Astrocyte (in vitro differentiated cells and primary cell): ENCODE data around the gene EMX2.

ENCODE experiments used
- EZH2 ChIP-seq: IDR thresholded peaks from 2 replicates; pipeline ENCODE4 v1.6.1; 2012; ENCODE audit warnings: mild to moderate bottlenecking, low read length, inconsistent platforms; ENCODE audit not compliant: insufficient read depth
- TF ChIP-seq, protein P1 (sequence below): IDR thresholded peaks from 2 replicates; pipeline ENCODE4 v1.5.1; 2011; ENCODE audit warnings: low read depth, mild to moderate bottlenecking, inconsistent platforms, low read length, moderate library complexity; ENCODE audit not compliant: insufficient read depth

- TF ChIP-seq, protein P1, sequence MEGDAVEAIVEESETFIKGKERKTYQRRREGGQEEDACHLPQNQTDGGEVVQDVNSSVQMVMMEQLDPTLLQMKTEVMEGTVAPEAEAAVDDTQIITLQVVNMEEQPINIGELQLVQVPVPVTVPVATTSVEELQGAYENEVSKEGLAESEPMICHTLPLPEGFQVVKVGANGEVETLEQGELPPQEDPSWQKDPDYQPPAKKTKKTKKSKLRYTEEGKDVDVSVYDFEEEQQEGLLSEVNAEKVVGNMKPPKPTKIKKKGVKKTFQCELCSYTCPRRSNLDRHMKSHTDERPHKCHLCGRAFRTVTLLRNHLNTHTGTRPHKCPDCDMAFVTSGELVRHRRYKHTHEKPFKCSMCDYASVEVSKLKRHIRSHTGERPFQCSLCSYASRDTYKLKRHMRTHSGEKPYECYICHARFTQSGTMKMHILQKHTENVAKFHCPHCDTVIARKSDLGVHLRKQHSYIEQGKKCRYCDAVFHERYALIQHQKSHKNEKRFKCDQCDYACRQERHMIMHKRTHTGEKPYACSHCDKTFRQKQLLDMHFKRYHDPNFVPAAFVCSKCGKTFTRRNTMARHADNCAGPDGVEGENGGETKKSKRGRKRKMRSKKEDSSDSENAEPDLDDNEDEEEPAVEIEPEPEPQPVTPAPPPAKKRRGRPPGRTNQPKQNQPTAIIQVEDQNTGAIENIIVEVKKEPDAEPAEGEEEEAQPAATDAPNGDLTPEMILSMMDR = no peak
- TF ChIP-seq EZH2 = no peak
Measured at GRCh38 chr10:117530791-117531190, 11.8 kb upstream of the EMX2 start.
